GM12801 (cell line): ENCODE data around the gene PIGW.

Source experiments
- TF ChIP-seq, protein P1 (sequence below): IDR thresholded peaks from one replicate; pipeline ENCODE4 v1.5.1; 2011; ENCODE audit warnings: control low read depth; ENCODE audit not compliant: insufficient read length; ENCODE audit errors: extremely low read depth

Gene PIGW

GRCh38 chr17:36503456-36504155 is 31.2 kb upstream of the PIGW start:
- TF ChIP-seq, protein P1, sequence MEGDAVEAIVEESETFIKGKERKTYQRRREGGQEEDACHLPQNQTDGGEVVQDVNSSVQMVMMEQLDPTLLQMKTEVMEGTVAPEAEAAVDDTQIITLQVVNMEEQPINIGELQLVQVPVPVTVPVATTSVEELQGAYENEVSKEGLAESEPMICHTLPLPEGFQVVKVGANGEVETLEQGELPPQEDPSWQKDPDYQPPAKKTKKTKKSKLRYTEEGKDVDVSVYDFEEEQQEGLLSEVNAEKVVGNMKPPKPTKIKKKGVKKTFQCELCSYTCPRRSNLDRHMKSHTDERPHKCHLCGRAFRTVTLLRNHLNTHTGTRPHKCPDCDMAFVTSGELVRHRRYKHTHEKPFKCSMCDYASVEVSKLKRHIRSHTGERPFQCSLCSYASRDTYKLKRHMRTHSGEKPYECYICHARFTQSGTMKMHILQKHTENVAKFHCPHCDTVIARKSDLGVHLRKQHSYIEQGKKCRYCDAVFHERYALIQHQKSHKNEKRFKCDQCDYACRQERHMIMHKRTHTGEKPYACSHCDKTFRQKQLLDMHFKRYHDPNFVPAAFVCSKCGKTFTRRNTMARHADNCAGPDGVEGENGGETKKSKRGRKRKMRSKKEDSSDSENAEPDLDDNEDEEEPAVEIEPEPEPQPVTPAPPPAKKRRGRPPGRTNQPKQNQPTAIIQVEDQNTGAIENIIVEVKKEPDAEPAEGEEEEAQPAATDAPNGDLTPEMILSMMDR, result no peak

- TF ChIP-seq, protein P1, result no peak
Measured at GRCh38 chr17:36504156-36504545, 30.6 kb upstream of the PIGW start.

DNA sequence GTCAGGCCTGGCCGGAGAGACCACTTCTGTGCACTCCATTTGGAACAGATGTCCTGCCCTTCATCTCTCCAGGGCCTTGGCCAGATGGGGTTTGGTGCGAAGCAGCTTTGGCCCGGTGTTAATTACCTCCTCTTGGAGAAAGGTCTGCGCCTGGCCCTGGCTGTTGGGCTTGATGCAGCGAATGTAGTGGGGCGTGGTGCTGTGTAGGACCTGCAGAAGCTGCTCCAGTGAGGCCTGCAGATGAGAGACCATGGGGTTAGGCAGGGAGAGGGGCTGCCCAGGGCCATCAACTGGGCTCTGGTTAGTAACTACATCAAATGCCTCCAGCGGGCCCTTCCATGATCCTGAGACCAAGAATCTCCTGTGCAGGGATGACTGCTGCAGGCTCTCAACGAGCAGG is 29.6 kb upstream of the PIGW start:
- TF ChIP-seq, protein P1, result no peak

DNA sequence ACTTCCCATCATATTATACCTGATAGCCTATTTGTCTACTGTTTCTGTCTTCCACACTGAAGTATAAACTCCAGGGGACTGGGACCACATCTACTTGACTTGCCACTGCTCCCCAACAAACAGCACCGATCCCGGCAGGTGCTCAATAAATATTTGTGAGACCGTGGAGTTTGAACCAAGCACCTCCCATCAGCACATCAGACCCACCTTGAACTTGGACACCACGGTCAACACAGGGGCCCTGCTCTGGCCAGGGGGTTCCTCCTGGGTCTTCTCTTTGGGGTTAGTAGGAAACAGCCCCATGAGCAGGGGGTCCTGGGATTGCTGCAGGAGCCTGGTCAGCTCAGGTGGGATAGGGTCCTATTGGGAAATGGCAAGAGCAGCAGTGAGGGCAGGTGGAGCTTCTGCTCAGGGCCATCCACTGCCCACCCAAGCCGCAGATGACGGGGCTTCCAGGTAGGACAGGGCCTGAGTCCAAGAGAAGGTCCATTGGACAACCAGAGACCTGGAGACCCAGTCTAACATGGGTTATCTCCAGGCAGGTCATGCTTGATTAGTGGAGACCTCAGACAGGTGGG is 28.4 kb upstream of the PIGW start:
- TF ChIP-seq, protein P1, result no peak

DNA sequence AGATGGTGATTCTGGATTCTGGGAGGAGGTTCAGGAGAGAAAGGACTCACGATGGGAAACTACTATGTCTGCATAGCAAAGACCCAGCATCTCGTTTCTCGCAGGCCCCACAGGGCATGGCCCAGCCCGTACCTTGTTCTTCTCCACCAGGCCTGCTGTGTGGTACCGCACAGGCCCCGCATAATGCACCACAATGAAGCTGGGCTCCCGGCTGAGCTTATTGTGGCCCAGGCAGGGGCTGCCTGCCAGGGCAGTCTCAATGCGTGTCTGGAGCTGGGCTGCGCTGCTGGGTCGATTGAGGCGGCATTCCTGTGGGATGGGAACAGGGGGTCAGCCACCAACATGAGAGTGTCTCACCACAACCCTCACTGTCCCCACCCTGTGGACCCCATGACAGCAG is 28.0 kb upstream of the PIGW start:
- TF ChIP-seq, protein P1, result no peak

GRCh38 chr17:36507266-36507665 is 27.5 kb upstream of the PIGW start:
- TF ChIP-seq, protein P1, result no peak

GRCh38 chr17:36509272-36509985 is 25.4 kb upstream of the PIGW start:
- TF ChIP-seq, protein P1, result no peak
